Motor neuron (in vitro differentiated cells): ENCODE results near the gene PROX2. TPM values are rescaled to one million over a fixed set of nuclear protein-coding genes. Genes with fewer than 3 reads are reported as not detected.
A peak's percentile ranks its signal among the peaks of the same experiment; 100 is the strongest.

Source experiments
- ATAC-seq, 8 experiments: fragments of 200-7000 bp; cut with Tn5 transposase; replicated peaks in 6 of 8; 2 replicates each; pipeline ENCODE4 v1.8.0; 2021; ENCODE audit warnings: mild to moderate bottlenecking in 8 of 8, moderate library complexity in 8 of 8
- H3K27ac ChIP-seq, 2 donors: fragments of 250-450 bp; sonication (Bioruptor Pico); 2 replicates each; pipeline ENCODE4 v1.9.0; 2021; ENCODE audit warnings: antibody characterized with exemption in 2 of 2, mild to moderate bottlenecking in 2 of 2, moderate library complexity in 1 of 2
- H3K4me1 ChIP-seq, 2 donors: fragments of 250-450 bp; sonication (Bioruptor Pico); replicated peaks in 1 of 2; 2 replicates each; pipeline ENCODE4 v1.6.1; 2021; ENCODE audit warnings: antibody characterized with exemption in 2 of 2, mild to moderate bottlenecking in 2 of 2, moderate library complexity in 1 of 2
- H3K4me3 ChIP-seq, 5 donors: fragments of 250-450 bp; sonication (Bioruptor Pico); 2 replicates each; pipeline ENCODE4 v1.9.0; 2021; ENCODE audit warnings: antibody characterized with exemption in 5 of 5, mild to moderate bottlenecking in 5 of 5, moderate library complexity in 4 of 5
- WGBS, 10 experiments: fragments of 450-650 bp; shearing (Covaris generic); methylation state at CpG; one replicate each; pipeline ENCODE4 v1.0.0; 2022; 5-methylcytosine and 5-hydroxymethylcytosine counted together
- in situ Hi-C, 9 experiments: fragments of 400-800 bp; cut with MboI; loops; one replicate each; pipeline ENCODE4 v1.15.0; 2021; ENCODE audit warnings: low sequenced_read_pairs in 9 of 9, low pct_unique_long_range_greater_than_20kb in 2 of 9; ENCODE audit not compliant: unreplicated experiment in 9 of 9
- total RNA-seq, 8 experiments: library from RNA; unstranded; fragments of 300-600 nt; gene quantifications; 2 replicates each; pipeline versions ENCODE4 v1.2.3 to v1.2.4, GENCODE V29; 2022

Gene PROX2, protein sequence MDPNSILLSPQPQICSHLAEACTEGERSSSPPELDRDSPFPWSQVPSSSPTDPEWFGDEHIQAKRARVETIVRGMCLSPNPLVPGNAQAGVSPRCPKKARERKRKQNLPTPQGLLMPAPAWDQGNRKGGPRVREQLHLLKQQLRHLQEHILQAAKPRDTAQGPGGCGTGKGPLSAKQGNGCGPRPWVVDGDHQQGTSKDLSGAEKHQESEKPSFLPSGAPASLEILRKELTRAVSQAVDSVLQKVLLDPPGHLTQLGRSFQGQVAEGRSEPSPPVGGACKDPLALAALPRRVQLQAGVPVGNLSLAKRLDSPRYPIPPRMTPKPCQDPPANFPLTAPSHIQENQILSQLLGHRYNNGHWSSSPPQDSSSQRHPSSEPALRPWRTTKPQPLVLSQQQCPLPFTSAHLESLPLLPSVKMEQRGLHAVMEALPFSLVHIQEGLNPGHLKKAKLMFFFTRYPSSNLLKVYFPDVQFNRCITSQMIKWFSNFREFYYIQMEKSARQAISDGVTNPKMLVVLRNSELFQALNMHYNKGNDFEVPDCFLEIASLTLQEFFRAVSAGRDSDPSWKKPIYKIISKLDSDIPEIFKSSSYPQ
- 1 to 10 TPM in 3 of 8 experiments, under 1 TPM in 5; 0.29 to 2.4 (median 0.90) TPM for total RNA-seq

DNA sequence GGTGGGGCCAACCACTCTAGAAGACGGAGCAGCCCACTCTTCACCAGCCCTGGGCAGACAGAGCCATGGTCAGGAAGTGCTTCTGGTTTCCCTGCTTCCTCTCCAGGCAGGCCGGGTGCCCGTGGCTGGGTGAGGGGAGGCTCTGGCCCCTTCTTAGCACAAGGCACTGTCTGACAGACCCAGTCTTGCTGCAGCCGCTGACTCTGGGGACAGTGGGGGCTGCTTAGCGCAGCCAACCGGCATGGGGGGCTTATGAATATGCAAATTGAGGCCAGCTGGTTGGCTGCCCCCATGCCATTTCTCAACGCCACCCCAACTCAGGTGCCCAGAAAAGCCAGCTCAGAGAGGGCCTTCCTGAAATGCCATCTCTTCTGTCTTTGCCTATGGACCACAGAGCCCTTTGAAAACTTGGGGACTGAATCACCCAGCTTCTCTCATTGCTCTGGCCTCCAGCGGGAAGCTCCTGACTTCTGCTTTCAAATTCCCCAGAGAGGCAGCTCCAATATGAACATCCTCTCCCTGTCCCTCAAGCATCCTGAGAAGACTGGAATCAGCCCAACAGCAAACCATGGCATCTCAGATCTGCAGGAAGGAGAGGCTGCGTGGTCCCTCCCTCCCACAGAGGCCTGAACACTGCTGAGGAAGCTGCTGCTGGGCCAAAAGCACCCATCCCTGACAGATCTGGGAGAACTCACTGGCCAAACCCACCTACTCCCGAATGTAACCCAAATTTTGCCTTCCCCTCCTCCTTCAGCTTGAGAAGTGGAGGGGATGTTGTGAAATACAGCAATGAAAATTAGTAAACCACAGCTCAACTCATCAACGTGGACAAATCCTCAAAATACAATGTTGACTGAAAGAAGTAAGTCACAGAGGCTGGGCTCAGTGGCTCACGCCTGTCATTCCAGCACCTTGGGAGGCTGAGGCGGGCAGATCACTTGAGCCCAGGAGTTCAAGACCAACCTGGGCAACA lies at the start of gene PROX2:
Gene PROX2, minus strand, starts transcription at position 205 of the 973 bp plus-strand sequence. CDS start 12,311 bp downstream, outside the sequence.
- no peak within 1 kb of the TSS for H3K4me3 ChIP-seq
- in situ Hi-C loops = loop anchor here in 1 of 9 experiments (25.0 kb wide), 1 partner anchor 236 kb away; no protein-coding TSS in a partner anchor
- peaks cover 2 to 4% of the 10 kb centered on the region in 2 donors for H3K4me1 ChIP-seq
- no peak within 1 kb of the TSS for H3K27ac ChIP-seq
- 0 to 100% (median 63%) methylated on average over 1 to 5 of the region's 13 CpGs; no CpG with 5 or more reads in 2 of the 10 experiments for WGBS, 10 experiments
- ATAC-seq = no peak

DNA sequence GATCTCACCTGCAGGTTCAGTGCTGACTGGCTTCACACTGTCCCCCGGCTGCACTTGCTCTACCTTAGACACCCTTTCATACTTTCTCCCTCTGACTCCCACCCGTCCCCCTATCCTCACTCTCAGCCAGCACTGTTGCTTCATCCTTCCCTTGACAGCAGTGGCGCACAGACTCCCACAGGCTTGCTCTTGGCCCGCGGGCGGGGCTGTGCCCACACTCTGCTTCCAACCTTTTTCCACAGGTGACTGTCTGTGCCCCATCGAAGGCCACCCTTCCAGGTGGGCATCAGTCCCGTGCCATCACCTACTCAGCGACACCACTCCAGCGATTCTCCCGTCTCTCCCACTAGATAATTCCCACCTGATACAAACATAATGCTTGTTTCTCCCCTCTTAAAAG lies 48.1 kb upstream of the PROX2 start:
- 70 to 96% (median 83%) methylated on average over 2 to 8 of the region's 11 CpGs; no CpG with 5 or more reads in 3 of the 10 experiments for WGBS, 10 experiments
- Histone ChIP-seq H3K4me3 (no peak overlapping the region), H3K27ac (no peak overlapping the region), H3K4me1 (no peaks in the 10 kb centered on the region)
- ATAC-seq = no peak
- in situ Hi-C loops = loop anchor here in 3 of 9 experiments (25.0 kb wide), 1 partner anchor 163 kb away; no protein-coding TSS in a partner anchor

DNA sequence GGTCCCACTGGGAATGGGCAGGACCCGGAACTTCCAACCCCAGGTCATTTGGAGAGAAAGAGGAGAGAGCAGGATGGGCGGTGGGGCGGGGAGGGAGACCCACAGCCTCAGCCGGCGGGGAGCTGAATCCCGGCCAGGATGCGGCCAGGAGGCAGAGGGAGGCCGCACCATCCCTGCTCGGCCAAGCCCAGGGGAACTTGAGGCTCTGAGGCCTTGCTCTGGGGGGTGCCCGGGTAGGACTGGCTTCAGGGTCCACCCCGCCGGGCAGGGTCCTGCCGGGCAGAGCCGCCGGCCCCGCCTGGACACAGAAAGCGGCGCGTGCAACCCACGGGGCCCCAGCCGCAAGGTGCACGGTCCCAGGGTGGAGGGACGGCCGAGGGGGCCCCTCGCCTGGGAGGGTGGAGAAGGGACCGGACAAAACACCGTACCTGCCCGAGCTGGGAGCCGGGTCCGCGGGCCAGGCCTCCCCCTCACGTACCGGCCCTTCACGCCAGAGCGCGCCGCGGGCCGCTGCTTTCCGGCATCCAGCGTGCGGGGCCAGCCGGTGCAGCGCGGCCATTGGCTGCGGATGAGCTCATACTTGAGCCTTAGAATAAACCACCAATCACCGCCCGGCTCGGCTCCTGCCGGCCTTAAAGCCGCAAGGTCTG lies 46.9 kb upstream of the PROX2 start, which contains the start of gene RPS6KL1:
Gene RPS6KL1, minus strand, starts transcription at position 509 of the 650 bp plus-strand sequence. CDS start 1,719 bp downstream, outside the sequence.
- in situ Hi-C loops = loop anchor here in 3 of 9 experiments (25.0 kb wide), 1 partner anchor 164 kb away; no protein-coding TSS in a partner anchor
- H3K4me1 ChIP-seq = no peaks in the 10 kb centered on the region
- peak within 1 kb of the TSS; percentile 63 to 86 (median 74) for H3K4me3 ChIP-seq
- peak; percentile 98 to 100 (median 98) for ATAC-seq
- peak within 1 kb of the TSS; percentile 47 to 51 for H3K27ac ChIP-seq
- no CpG with 5 or more reads among the region's 51 CpGs for WGBS, 10 experiments

DNA sequence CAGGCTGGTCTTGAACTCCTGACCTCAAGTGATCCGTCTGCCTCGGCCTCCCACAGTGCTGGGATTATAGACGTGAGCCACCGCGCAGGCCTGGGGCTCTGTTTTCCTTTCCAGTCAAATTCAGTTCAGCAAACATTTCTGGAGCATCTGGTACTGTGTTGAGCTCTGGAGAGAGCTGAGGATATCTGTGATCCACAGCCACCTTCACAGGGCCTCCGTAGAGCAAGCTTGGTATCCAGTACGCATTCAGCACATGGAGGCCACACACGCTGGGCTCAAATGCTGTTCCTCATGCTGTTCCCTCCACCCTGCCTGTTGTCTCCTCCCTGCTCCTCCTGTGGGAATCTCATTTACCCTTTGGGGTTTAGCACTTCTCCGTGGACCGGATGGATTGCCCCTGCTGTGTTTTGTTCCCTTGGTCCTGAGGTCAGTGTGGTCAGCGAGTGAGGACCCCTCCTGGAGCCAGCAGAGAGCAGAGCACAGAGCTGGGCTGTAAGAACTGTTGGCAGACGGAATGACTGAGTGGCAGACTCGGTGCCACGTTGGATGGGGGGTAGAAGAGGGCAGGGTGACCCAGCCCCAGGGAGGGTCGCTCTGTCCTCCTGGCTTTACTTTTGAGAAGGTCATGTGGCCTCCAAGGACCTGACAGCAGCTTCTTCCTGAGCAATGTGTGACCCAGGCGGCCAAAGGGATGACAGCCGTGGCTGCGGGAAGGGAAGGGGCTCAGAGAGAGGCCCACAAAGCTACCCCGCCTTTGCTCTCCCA lies 46.2 kb upstream of the PROX2 start:
- in situ Hi-C loops = loop anchor here in 3 of 9 experiments (25.0 kb wide), 1 partner anchor 165 kb away; no protein-coding TSS in a partner anchor
- H3K4me3 ChIP-seq = peak overlapping the region; percentile 63 to 86 (median 74)
- H3K27ac ChIP-seq = peak overlapping the region in 1 of 2 donors; percentile 47
- no peaks in the 10 kb centered on the region for H3K4me1 ChIP-seq
- no peak for ATAC-seq
- 43 to 100% (median 74%) methylated on average over 1 to 14 of the region's 19 CpGs; no CpG with 5 or more reads in 2 of the 10 experiments for WGBS, 10 experiments

DNA sequence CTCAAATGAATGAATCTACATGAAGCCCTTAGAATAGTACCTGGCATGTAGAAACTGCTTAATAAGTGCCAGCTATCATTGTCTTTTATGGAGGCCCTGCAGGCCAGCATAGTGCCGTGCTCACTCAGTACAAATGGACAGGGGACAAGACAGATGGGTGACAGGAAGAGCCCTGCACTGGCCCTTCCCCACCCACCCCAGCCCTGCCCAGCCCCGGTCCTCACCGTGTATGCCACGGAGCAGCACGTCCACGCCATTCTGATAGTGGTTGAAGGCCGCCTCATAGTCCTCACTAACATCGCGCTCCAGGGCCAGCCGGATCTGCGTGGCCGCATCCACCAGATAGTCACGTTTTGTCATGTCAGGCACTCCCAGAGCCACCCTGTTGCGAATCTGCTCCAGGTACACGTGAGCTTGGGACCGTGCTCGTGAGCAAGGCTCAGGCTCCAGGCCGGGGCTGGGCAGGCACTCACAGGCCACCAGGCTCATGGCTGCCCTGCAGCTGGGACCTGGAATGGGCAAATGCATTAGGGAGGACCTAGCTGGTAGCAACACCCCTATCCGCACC lies 45.2 kb upstream of the PROX2 start:
- 80 to 100% (median 93%) methylated on average over 1 to 10 of the region's 19 CpGs; no CpG with 5 or more reads in 5 of the 10 experiments for WGBS, 10 experiments
- no peak overlapping the region for H3K27ac ChIP-seq
- in situ Hi-C loops = loop anchor here in 3 of 9 experiments (25.0 kb wide), 1 partner anchor 166 kb away; no protein-coding TSS in a partner anchor

DNA sequence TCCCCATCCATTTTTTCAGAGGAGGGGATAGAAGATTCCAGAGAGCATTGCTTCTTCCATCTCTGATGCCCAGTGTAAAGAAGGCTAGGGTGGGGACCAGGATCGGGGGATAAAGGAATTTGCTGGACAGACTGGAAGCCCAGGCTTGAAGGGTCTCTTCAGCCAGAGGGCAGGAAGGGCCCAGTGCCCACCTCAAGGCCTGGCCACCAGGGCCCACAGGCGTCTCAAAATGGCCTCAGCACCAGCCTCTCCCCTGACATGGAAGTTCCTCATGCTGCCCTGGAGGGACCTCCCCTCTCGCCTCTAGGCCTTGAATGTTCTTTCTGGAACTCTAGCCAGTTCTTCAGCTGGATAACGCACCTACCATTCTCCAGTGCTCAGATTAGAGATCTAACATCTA lies 44.3 kb upstream of the PROX2 start:
- Histone ChIP-seq H3K4me3 (no peak overlapping the region), H3K4me1 (no peaks in the 10 kb centered on the region), H3K27ac (no peak overlapping the region)
- in situ Hi-C loops = loop anchor here in 3 of 9 experiments (25.0 kb wide), 1 partner anchor 167 kb away; no protein-coding TSS in a partner anchor
- ATAC-seq = no peak
- WGBS, 10 experiments = 83 to 100% methylated on average over 1 of the region's 4 CpGs; no CpG with 5 or more reads in 8 of the 10 experiments

More for the DNA sequence above, 45.2 kb upstream of the PROX2 start:
- no peak overlapping the region for H3K4me3 ChIP-seq
- H3K4me1 ChIP-seq = no peaks in the 10 kb centered on the region
- no peak for ATAC-seq

DNA sequence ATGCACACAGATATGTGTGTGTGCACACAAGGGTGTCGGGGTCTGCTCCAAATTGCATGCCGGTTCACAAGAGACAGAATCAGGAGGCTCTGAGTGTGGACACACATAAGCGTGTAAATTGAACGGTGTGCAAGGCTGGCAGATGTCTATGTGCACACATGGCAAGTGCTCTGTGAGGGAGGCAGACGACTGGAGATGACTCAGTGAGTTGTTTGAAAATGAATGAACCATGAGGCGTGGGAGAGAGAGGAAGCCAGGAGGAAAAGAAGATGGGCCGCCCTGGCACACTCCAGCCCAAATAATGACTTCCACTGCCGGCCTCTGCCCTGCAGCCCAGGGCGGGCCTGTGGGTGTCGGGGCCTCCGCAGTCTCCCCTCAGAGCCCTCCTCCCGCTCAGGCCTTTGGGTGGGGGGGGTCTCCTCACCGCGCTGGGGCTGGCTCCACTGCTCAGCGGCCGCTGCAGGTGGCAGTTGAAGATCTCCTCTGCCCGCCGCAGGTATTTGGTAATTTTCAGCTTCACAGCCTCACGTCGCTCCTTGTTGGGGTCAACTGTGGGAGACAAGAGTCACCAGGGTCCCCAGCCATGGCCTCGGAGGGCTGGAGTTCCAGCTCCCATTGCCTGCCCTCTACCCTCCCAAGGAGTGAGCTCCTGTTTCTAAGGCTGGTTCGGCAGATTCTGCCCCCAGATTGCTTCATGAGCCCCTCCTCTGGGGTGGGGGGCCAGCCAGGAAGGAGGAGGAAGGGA lies 43.6 kb upstream of the PROX2 start:
- Histone ChIP-seq H3K4me3 (no peak overlapping the region), H3K27ac (no peak overlapping the region), H3K4me1 (no peaks in the 10 kb centered on the region)
- 63 to 100% (median 78%) methylated on average over 1 to 7 of the region's 22 CpGs; no CpG with 5 or more reads in 5 of the 10 experiments for WGBS, 10 experiments
- peak in 1 of 8 experiments; percentile 5 for ATAC-seq
- in situ Hi-C loops = loop anchor here in 3 of 9 experiments (25.0 kb wide), 1 partner anchor 168 kb away; no protein-coding TSS in a partner anchor

DNA sequence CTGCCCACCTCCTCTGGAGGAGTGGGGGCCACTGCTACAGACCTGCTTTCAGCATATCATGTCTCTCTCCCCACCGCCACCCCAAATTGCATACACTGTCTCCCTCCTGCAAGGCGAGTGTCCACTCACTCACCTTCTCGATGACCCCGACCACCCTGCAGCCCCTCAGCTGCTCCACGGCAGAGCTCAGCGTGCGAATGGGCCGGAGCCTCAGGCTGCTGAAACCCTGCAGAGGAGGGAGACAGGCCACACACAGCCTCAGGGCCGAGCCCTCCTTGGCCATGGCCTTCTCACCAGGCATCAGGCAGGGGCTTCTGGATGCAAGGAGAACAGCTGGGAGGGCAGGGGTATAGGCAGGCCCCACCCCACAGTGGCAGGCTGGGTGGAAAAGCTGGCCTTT lies 42.4 kb upstream of the PROX2 start:
- 100% methylated on average over 2 of the region's 9 CpGs; no CpG with 5 or more reads in 9 of the 10 experiments for WGBS, 10 experiments
- Histone ChIP-seq H3K4me3 (no peak overlapping the region), H3K4me1 (no peaks in the 10 kb centered on the region), H3K27ac (no peak overlapping the region)
- ATAC-seq = no peak
- in situ Hi-C loops = loop anchor here in 3 of 9 experiments (25.0 kb wide), 1 partner anchor 169 kb away; no protein-coding TSS in a partner anchor

DNA sequence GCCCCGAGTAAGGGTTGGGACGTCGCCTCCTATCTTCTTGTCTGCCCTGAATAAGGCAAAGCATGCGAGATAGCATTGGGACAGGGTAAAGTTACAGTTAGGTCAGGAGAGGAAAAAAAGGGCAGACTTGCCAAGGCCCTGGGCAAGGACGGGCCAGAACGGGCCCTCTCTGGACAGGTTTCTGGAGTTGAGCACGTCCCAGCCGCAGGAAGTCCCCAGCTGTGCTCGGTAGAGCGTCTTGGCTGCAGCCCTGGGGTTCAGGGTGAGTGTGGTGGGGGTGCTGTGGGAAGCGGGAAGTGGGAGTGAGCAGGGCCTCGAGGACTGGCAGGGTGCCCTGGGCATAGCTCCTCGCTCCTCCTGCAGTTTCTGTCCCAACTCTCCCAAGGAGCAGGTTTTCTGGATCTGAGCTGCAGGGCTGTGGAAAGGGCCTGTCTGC lies 41.7 kb upstream of the PROX2 start:
- ATAC-seq = no peak
- in situ Hi-C loops = loop anchor here in 3 of 9 experiments (25.0 kb wide), 1 partner anchor 170 kb away; no protein-coding TSS in a partner anchor

DNA sequence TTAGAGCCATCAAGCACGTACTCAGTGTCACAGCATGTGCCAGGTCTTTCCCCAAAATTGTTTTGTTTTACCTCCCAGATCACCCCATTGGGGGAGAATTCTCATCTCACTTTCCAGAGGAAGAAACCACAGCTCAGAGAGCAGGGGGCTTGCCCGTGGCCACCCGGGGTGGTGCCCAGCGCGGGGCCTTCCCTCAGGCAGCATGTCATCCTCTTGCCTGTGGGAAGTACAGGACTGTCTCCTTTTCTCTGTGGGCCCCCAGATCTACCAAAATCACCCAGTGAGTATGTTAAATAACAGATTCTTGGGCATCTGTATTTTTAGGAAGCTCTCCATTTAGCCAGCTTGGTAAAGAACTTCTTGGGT lies 41.2 kb upstream of the PROX2 start:
- in situ Hi-C loops = loop anchor here in 3 of 9 experiments (25.0 kb wide), 1 partner anchor 170 kb away; no protein-coding TSS in a partner anchor
- no peak overlapping the region for H3K27ac ChIP-seq

More for the DNA sequence above, 41.7 kb upstream of the PROX2 start:
- Histone ChIP-seq H3K4me1 (no peaks in the 10 kb centered on the region), H3K4me3 (no peak overlapping the region), H3K27ac (no peak overlapping the region)
- 72 to 100% (median 85%) methylated on average over 1 to 7 of the region's 13 CpGs; no CpG with 5 or more reads in 1 of the 10 experiments for WGBS, 10 experiments

More for the DNA sequence above, 41.2 kb upstream of the PROX2 start:
- 60 to 90% (median 67%) methylated on average over 1 to 2 of the region's 5 CpGs; no CpG with 5 or more reads in 7 of the 10 experiments for WGBS, 10 experiments
- Histone ChIP-seq H3K4me3 (no peak overlapping the region), H3K4me1 (no peaks in the 10 kb centered on the region)
- ATAC-seq = no peak
